Endothelial cell of umbilical vein (primary cell): ENCODE measurements around the gene EIF4B.

Experiments
- CTCF ChIP-seq, 2 donors: IDR thresholded peaks; 1 replicate in 1 of 2; 2 replicates in 1 of 2; pipeline ENCODE4 v1.5.1; 2011; ENCODE audit warnings: low read length in 2 of 2, mild to moderate bottlenecking in 2 of 2, moderate library complexity in 2 of 2, control low read depth in 1 of 2, inconsistent platforms in 1 of 2, low read depth in 1 of 2; ENCODE audit not compliant: insufficient read depth in 1 of 2; ENCODE audit errors: extremely low read depth in 1 of 2
- EZH2 ChIP-seq: IDR thresholded peaks from 2 replicates; pipeline ENCODE4 v1.6.1; 2012; ENCODE audit warnings: borderline replicate concordance, low read depth, mild to moderate bottlenecking, moderate library complexity, low read length, inconsistent platforms; ENCODE audit not compliant: severe bottlenecking
- POLR2A ChIP-seq: IDR thresholded peaks from 2 replicates; pipeline ENCODE4 v1.6.1; 2012; ENCODE audit warnings: low read depth, mild to moderate bottlenecking, control low read depth, low read length

- TF ChIP-seq CTCF (IDR thresholded peaks at IDR 0.05; ENCODE audit: extremely low read depth in 1 of 2, insufficient read depth in 1 of 2, low read depth in 1 of 2, low read length in 2 of 2) (no peak), POLR2A (no peak), EZH2 (no peak)
These were observed 84.3 kb downstream of the EIF4B start for GRCh38 chr12:53090554-53090953.
